ENCODE measurements around the gene HMHB1.

Gene HMHB1

GRCh38 chr5:143826951-143827444 is 15.0 kb downstream of the HMHB1 start:
- Mint-ChIP-seq H3K36me3 (no peaks in the 10 kb centered on the region), H3K27ac (no peak overlapping the region), H3K27me3 (no peaks in the 10 kb centered on the region), H3K4me1 (ENCODE audit: low read depth) (peaks cover 13% of the 10 kb centered on the region), H3K9me3 (ENCODE audit: low read depth) (no peaks in the 10 kb centered on the region), H3K4me3 (no peak overlapping the region)

- Mint-ChIP-seq H3K9me3 (ENCODE audit: low read depth) (no peaks in the 10 kb centered on the region), H3K27ac (no peak overlapping the region)
Observed at GRCh38 chr5:143828710-143829109, 16.7 kb downstream of the HMHB1 start.

GRCh38 chr5:143833177-143833576 is 21.2 kb downstream of the HMHB1 start:
- H3K27ac Mint-ChIP-seq = no peak overlapping the region
- peaks cover 6% of the 10 kb centered on the region for H3K4me1 Mint-ChIP-seq (ENCODE audit: low read depth)
- no peaks in the 10 kb centered on the region for H3K9me3 Mint-ChIP-seq (ENCODE audit: low read depth)
- H3K27me3 Mint-ChIP-seq = no peaks in the 10 kb centered on the region
- no peaks in the 10 kb centered on the region for H3K36me3 Mint-ChIP-seq
- no peak overlapping the region for H3K4me3 Mint-ChIP-seq

More at GRCh38 chr5:143828710-143829109, 16.7 kb downstream of the HMHB1 start:
- no peaks in the 10 kb centered on the region for H3K27me3 Mint-ChIP-seq
- peaks cover 13% of the 10 kb centered on the region for H3K4me1 Mint-ChIP-seq (ENCODE audit: low read depth)
- H3K4me3 Mint-ChIP-seq = no peak overlapping the region
- H3K36me3 Mint-ChIP-seq = no peaks in the 10 kb centered on the region

- Mint-ChIP-seq H3K4me3 (no peak overlapping the region), H3K9me3 (ENCODE audit: low read depth) (no peaks in the 10 kb centered on the region), H3K27ac (no peak overlapping the region), H3K36me3 (no peaks in the 10 kb centered on the region), H3K27me3 (no peaks in the 10 kb centered on the region), H3K4me1 (ENCODE audit: low read depth) (no peaks in the 10 kb centered on the region)
Observed at GRCh38 chr5:143835251-143835650, 23.3 kb downstream of the HMHB1 start.

GRCh38 chr5:143836161-143836725 is 24.3 kb downstream of the HMHB1 start:
- no peak overlapping the region for H3K27ac Mint-ChIP-seq
- no peaks in the 10 kb centered on the region for H3K36me3 Mint-ChIP-seq
- no peaks in the 10 kb centered on the region for H3K4me1 Mint-ChIP-seq (ENCODE audit: low read depth)
- no peak overlapping the region for H3K4me3 Mint-ChIP-seq
- H3K9me3 Mint-ChIP-seq (ENCODE audit: low read depth) = no peaks in the 10 kb centered on the region
- no peaks in the 10 kb centered on the region for H3K27me3 Mint-ChIP-seq

GRCh38 chr5:143837306-143837848 is 25.4 kb downstream of the HMHB1 start:
- Mint-ChIP-seq H3K4me1 (ENCODE audit: low read depth) (no peaks in the 10 kb centered on the region), H3K4me3 (no peak overlapping the region), H3K36me3 (no peaks in the 10 kb centered on the region), H3K27me3 (no peaks in the 10 kb centered on the region), H3K27ac (no peak overlapping the region), H3K9me3 (ENCODE audit: low read depth) (no peaks in the 10 kb centered on the region)

GRCh38 chr5:143841446-143841845 is 29.5 kb downstream of the HMHB1 start:
- no peaks in the 10 kb centered on the region for H3K4me1 Mint-ChIP-seq (ENCODE audit: low read depth)
- no peak overlapping the region for H3K27ac Mint-ChIP-seq
- H3K4me3 Mint-ChIP-seq = no peak overlapping the region
- no peaks in the 10 kb centered on the region for H3K9me3 Mint-ChIP-seq (ENCODE audit: low read depth)
- H3K27me3 Mint-ChIP-seq = no peaks in the 10 kb centered on the region
- H3K36me3 Mint-ChIP-seq = no peaks in the 10 kb centered on the region

- Mint-ChIP-seq H3K36me3 (no peaks in the 10 kb centered on the region), H3K4me3 (no peak overlapping the region), H3K9me3 (ENCODE audit: low read depth) (no peaks in the 10 kb centered on the region), H3K27ac (no peak overlapping the region), H3K4me1 (ENCODE audit: low read depth) (no peaks in the 10 kb centered on the region), H3K27me3 (no peaks in the 10 kb centered on the region)
Observed at GRCh38 chr5:143842920-143843319, 31.0 kb downstream of the HMHB1 start.

- Mint-ChIP-seq H3K4me1 (ENCODE audit: low read depth) (no peaks in the 10 kb centered on the region), H3K9me3 (ENCODE audit: low read depth) (no peaks in the 10 kb centered on the region), H3K36me3 (no peaks in the 10 kb centered on the region), H3K27ac (no peak overlapping the region), H3K4me3 (no peak overlapping the region), H3K27me3 (no peaks in the 10 kb centered on the region)
Observed at GRCh38 chr5:143843461-143843860, 31.5 kb downstream of the HMHB1 start.

- Mint-ChIP-seq H3K27me3 (no peaks in the 10 kb centered on the region), H3K4me1 (ENCODE audit: low read depth) (peaks cover 1% of the 10 kb centered on the region), H3K36me3 (no peaks in the 10 kb centered on the region), H3K9me3 (ENCODE audit: low read depth) (no peaks in the 10 kb centered on the region), H3K4me3 (no peak overlapping the region), H3K27ac (no peak overlapping the region)
Observed at GRCh38 chr5:143850050-143850683, 38.2 kb downstream of the HMHB1 start.

- H3K36me3 Mint-ChIP-seq = no peaks in the 10 kb centered on the region
- no peak overlapping the region for H3K4me3 Mint-ChIP-seq
- H3K27me3 Mint-ChIP-seq = no peaks in the 10 kb centered on the region
- peaks cover 1% of the 10 kb centered on the region for H3K4me1 Mint-ChIP-seq (ENCODE audit: low read depth)
- H3K9me3 Mint-ChIP-seq (ENCODE audit: low read depth) = no peaks in the 10 kb centered on the region
- H3K27ac Mint-ChIP-seq = no peak overlapping the region
Observed at GRCh38 chr5:143851383-143851782, 39.4 kb downstream of the HMHB1 start.

GRCh38 chr5:143860211-143860610 is 48.2 kb downstream of the HMHB1 start:
- Mint-ChIP-seq H3K36me3 (no peaks in the 10 kb centered on the region), H3K4me3 (no peak overlapping the region), H3K4me1 (ENCODE audit: low read depth) (no peaks in the 10 kb centered on the region), H3K27ac (no peak overlapping the region), H3K9me3 (ENCODE audit: low read depth) (no peaks in the 10 kb centered on the region), H3K27me3 (no peaks in the 10 kb centered on the region)

GRCh38 chr5:143862271-143862670 is 50.3 kb downstream of the HMHB1 start:
- no peaks in the 10 kb centered on the region for H3K36me3 Mint-ChIP-seq
- no peak overlapping the region for H3K27ac Mint-ChIP-seq
- no peaks in the 10 kb centered on the region for H3K27me3 Mint-ChIP-seq
- no peaks in the 10 kb centered on the region for H3K4me1 Mint-ChIP-seq (ENCODE audit: low read depth)
- H3K4me3 Mint-ChIP-seq = no peak overlapping the region
- no peaks in the 10 kb centered on the region for H3K9me3 Mint-ChIP-seq (ENCODE audit: low read depth)

- H3K4me3 Mint-ChIP-seq = no peak overlapping the region
- no peaks in the 10 kb centered on the region for H3K4me1 Mint-ChIP-seq (ENCODE audit: low read depth)
- no peaks in the 10 kb centered on the region for H3K36me3 Mint-ChIP-seq
Observed at GRCh38 chr5:143865426-143866025, 53.6 kb downstream of the HMHB1 start.

More at GRCh38 chr5:143865426-143866025, 53.6 kb downstream of the HMHB1 start:
- Mint-ChIP-seq H3K9me3 (ENCODE audit: low read depth) (no peaks in the 10 kb centered on the region), H3K27ac (no peak overlapping the region), H3K27me3 (no peaks in the 10 kb centered on the region)

All from activated naive CD8-positive, alpha-beta T cell (primary cell).